GM23338 (cell line): ENCODE measurements around the gene FOXG1. TPM values are rescaled to one million over a fixed set of nuclear protein-coding genes. Genes with fewer than 3 reads are reported as not detected.

Experiments
- ATAC-seq: fragments of 200-7000 bp; cut with Tn5 transposase; 3 replicates; pipeline ENCODE4 v1.9.1; 2020
- DNase-seq: peaks from one replicate; pipeline ENCODE4 v3.0.0-alpha.2; 2015; ENCODE audit warnings: low spot score
- H2AFZ ChIP-seq: fragments of 200-600 bp; sonication (generic); 2 replicates; pipeline ENCODE4 v1.8.0; 2016; ENCODE audit warnings: antibody characterized with exemption, mild to moderate bottlenecking, moderate library complexity
- H3F3A ChIP-seq: fragments of 200-600 bp; sonication (generic); replicated peaks from 2 replicates; pipeline ENCODE4 v1.8.0; 2017; ENCODE audit warnings: antibody characterized with exemption, mixed run types, low read depth
- H3K27ac ChIP-seq: fragments of 200-600 bp; sonication (generic); 2 replicates; pipeline ENCODE4 v1.6.1; 2016; ENCODE audit warnings: low read depth
- H3K27me3 ChIP-seq: fragments of 200-600 bp; sonication (generic); 2 replicates; pipeline ENCODE4 v1.8.0; 2016; ENCODE audit warnings: mild to moderate bottlenecking, mixed run types, moderate library complexity; ENCODE audit not compliant: insufficient read depth
- H3K36me3 ChIP-seq: fragments of 200-600 bp; sonication (generic); 2 replicates; pipeline ENCODE4 v1.8.0; 2016; ENCODE audit warnings: mild to moderate bottlenecking; ENCODE audit not compliant: insufficient read depth
- H3K4me1 ChIP-seq: fragments of 200-600 bp; sonication (generic); 2 replicates; pipeline ENCODE4 v1.8.0; 2016; ENCODE audit warnings: mild to moderate bottlenecking, moderate library complexity; ENCODE audit not compliant: insufficient read depth
- H3K4me2 ChIP-seq: fragments of 200-600 bp; sonication (generic); 2 replicates; pipeline ENCODE4 v1.7.1; 2017; ENCODE audit warnings: mixed run types
- H3K4me3 ChIP-seq: fragments of 200-600 bp; sonication (generic); 2 replicates; pipeline ENCODE4 v1.6.1; 2016; ENCODE audit warnings: mixed run types
- H3K79me2 ChIP-seq: fragments of 200-600 bp; sonication (generic); replicated peaks from 2 replicates; pipeline ENCODE4 v1.8.0; 2017; ENCODE audit warnings: mild to moderate bottlenecking; ENCODE audit not compliant: insufficient read depth
- H3K9me2 ChIP-seq: fragments of 200-600 bp; sonication (generic); 2 replicates; pipeline ENCODE4 v1.8.0; 2017; ENCODE audit not compliant: insufficient read depth
- H4K20me1 ChIP-seq: fragments of 200-600 bp; sonication (generic); replicated peaks from 2 replicates; pipeline ENCODE4 v1.8.0; 2017; ENCODE audit warnings: mild to moderate bottlenecking; ENCODE audit not compliant: insufficient read depth
- H3K27ac Mint-ChIP-seq: 2 replicates; pipeline ENCODE4 v1.8.0; 2020; ENCODE audit warnings: inconsistent platforms, mild to moderate bottlenecking, moderate library complexity, mixed read lengths
- H3K27me3 Mint-ChIP-seq: 3 replicates; pipeline ENCODE4 v1.8.0; 2022; ENCODE audit warnings: low read depth, mild to moderate bottlenecking, moderate library complexity, mixed read lengths, inconsistent platforms; ENCODE audit not compliant: insufficient read depth, poor library complexity
- H3K36me3 Mint-ChIP-seq: 3 replicates; pipeline ENCODE4 v1.8.0; 2021; ENCODE audit warnings: low read depth, mild to moderate bottlenecking, inconsistent platforms, moderate library complexity, mixed read lengths
- H3K4me1 Mint-ChIP-seq: 3 replicates; pipeline ENCODE4 v1.8.0; 2020; ENCODE audit warnings: mild to moderate bottlenecking, inconsistent platforms, mixed read lengths
- H3K4me3 Mint-ChIP-seq: 3 replicates; pipeline ENCODE4 v1.8.0; 2021; ENCODE audit warnings: moderate library complexity, mild to moderate bottlenecking, inconsistent platforms, mixed read lengths
- H3K9me3 Mint-ChIP-seq: 3 replicates; pipeline ENCODE4 v1.8.0; 2020; ENCODE audit warnings: moderate library complexity, mild to moderate bottlenecking, inconsistent platforms, mixed read lengths
- CREB1 ChIP-seq: fragments of 250-450 bp; sonication (Bioruptor Pico); IDR thresholded peaks from 2 replicates; pipeline ENCODE4 v1.5.0; 2020; ENCODE audit warnings: low read depth, mild to moderate bottlenecking, moderate library complexity
- EZH2 ChIP-seq: fragments of 200-600 bp; sonication (generic); IDR thresholded peaks from one replicate; pipeline ENCODE4 v1.8.0; 2017; ENCODE audit warnings: antibody characterized with exemption, mild to moderate bottlenecking, low read depth; ENCODE audit not compliant: unreplicated experiment
- EZH2phosphoT487 ChIP-seq: fragments of 200-600 bp; sonication (generic); IDR thresholded peaks from one replicate; pipeline ENCODE4 v1.8.1; 2018; ENCODE audit warnings: antibody characterized with exemption; ENCODE audit not compliant: unreplicated experiment
- JUNB ChIP-seq: IDR thresholded peaks from one replicate; pipeline ENCODE4 v1.6.1; 2016; ENCODE audit warnings: antibody characterized with exemption; ENCODE audit not compliant: unreplicated experiment
- NANOG ChIP-seq: IDR thresholded peaks from 2 replicates; pipeline ENCODE4 v1.6.1; 2016; ENCODE audit warnings: antibody characterized with exemption, borderline replicate concordance
- POLR2AphosphoS5 ChIP-seq: IDR thresholded peaks from 2 replicates; pipeline ENCODE4 v1.6.1; 2016; ENCODE audit warnings: antibody characterized with exemption, low read depth
- STAT1 ChIP-seq: IDR thresholded peaks from one replicate; pipeline ENCODE4 v1.6.1; 2016; ENCODE audit warnings: antibody characterized with exemption; ENCODE audit not compliant: unreplicated experiment
- ZNF114 ChIP-seq: fragments of 250-450 bp; sonication (Bioruptor Pico); IDR thresholded peaks from 2 replicates; pipeline ENCODE4 v1.5.0; 2020; ENCODE audit warnings: mild to moderate bottlenecking, moderate library complexity
- ZNF331 ChIP-seq: fragments of 250-450 bp; sonication (Bioruptor Pico); IDR thresholded peaks from 2 replicates; pipeline ENCODE4 v1.5.0; 2020; ENCODE audit warnings: low read depth, mild to moderate bottlenecking, moderate library complexity
- polyA plus RNA-seq: library from polyadenylated mRNA; unstranded; fragments of >200 nt; fragmentation: Nextera tagmentation; extraction: Ambion mirVana; gene quantifications from 2 replicates; pipeline ENCODE4 v1.2.1, GENCODE V29; 2016
- total RNA-seq: library from RNA; depleted of rRNA; stranded (reverse); fragments of >200 nt; shearing (Covaris generic); gene quantifications from 2 replicates; pipeline ENCODE4 v1.2.3, GENCODE V29; 2014
- TF ChIP-seq, protein P1 (sequence below): IDR thresholded peaks from one replicate; pipeline ENCODE4 v1.6.1; 2018; ENCODE audit warnings: antibody characterized with exemption; ENCODE audit not compliant: unreplicated experiment
- TF ChIP-seq, protein P2 (sequence below): IDR thresholded peaks from 2 replicates; pipeline ENCODE4 v1.6.1; 2016; ENCODE audit warnings: antibody characterized with exemption
- TF ChIP-seq, protein P3 (sequence below): fragments of 250-450 bp; sonication (Bioruptor Pico); IDR thresholded peaks from 2 replicates; pipeline ENCODE4 v1.5.0; 2020; ENCODE audit warnings: mild to moderate bottlenecking, moderate library complexity
- TF ChIP-seq, protein P4 (sequence below), 2 experiments: fragments of 200-600 bp in 1 of 2; sonication (generic) in 1 of 2; conservative IDR thresholded peaks; 2 replicates each; pipeline versions ENCODE4 v1.5.1 to v1.6.1; 2016 to 2017; ENCODE audit warnings: antibody characterized with exemption in 2 of 2, low read depth in 2 of 2, mild to moderate bottlenecking in 2 of 2, moderate library complexity in 1 of 2

Gene FOXG1
- total and polyA plus RNA-seq, 2 experiments from 2014 or later = 0.05 to 0.10 TPM

DNA sequence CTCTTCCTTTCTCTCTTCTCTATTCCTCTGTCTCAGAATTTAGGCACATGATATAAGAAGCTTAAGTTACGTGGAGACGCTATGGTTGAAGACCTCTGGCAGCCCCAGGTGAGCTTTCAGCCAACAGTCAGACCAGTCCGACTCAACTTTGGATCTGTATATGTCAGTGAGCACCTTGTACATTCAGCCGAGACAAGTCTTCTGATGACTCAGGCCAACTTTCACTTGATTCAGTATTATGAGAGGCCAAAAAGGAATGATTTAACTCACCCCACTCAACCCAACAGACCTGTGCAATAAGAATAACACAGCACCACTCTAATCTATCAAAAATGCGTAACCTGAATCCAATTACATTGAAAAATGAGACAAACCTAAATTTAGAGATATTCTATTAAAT, 47.5 kb upstream of the FOXG1 start:
- no peaks in the 10 kb centered on the region for H3K9me3 Mint-ChIP-seq
- Histone ChIP-seq H3K4me3 (no peak overlapping the region), H3K4me1 (no peaks in the 10 kb centered on the region), H3K4me2 (no peak overlapping the region), H3K27me3 (no peaks in the 10 kb centered on the region), H3F3A (no peaks in the 10 kb centered on the region), H3K27ac (no peak overlapping the region), H2AFZ (no peak overlapping the region), H3K79me2 (no peaks in the 10 kb centered on the region), H4K20me1 (no peaks in the 10 kb centered on the region), H3K36me3 (no peaks in the 10 kb centered on the region), H3K9me2 (no peaks in the 10 kb centered on the region)
- ATAC-seq (no peak), DNase-seq (no peak)
- H3K4me1 Mint-ChIP-seq = no peaks in the 10 kb centered on the region
- H3K36me3 Mint-ChIP-seq = no peaks in the 10 kb centered on the region
- TF ChIP-seq POLR2AphosphoS5 (no peak), STAT1 (no peak), CREB1 (CRISPR knock-in tag) (no peak), ZNF331 (CRISPR knock-in tag) (no peak), JUNB (no peak), EZH2phosphoT487 (no peak), EZH2 (no peak), ZNF114 (CRISPR knock-in tag) (no peak), NANOG (no peak)
- TF ChIP-seq, protein P1, sequence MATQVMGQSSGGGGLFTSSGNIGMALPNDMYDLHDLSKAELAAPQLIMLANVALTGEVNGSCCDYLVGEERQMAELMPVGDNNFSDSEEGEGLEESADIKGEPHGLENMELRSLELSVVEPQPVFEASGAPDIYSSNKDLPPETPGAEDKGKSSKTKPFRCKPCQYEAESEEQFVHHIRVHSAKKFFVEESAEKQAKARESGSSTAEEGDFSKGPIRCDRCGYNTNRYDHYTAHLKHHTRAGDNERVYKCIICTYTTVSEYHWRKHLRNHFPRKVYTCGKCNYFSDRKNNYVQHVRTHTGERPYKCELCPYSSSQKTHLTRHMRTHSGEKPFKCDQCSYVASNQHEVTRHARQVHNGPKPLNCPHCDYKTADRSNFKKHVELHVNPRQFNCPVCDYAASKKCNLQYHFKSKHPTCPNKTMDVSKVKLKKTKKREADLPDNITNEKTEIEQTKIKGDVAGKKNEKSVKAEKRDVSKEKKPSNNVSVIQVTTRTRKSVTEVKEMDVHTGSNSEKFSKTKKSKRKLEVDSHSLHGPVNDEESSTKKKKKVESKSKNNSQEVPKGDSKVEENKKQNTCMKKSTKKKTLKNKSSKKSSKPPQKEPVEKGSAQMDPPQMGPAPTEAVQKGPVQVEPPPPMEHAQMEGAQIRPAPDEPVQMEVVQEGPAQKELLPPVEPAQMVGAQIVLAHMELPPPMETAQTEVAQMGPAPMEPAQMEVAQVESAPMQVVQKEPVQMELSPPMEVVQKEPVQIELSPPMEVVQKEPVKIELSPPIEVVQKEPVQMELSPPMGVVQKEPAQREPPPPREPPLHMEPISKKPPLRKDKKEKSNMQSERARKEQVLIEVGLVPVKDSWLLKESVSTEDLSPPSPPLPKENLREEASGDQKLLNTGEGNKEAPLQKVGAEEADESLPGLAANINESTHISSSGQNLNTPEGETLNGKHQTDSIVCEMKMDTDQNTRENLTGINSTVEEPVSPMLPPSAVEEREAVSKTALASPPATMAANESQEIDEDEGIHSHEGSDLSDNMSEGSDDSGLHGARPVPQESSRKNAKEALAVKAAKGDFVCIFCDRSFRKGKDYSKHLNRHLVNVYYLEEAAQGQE = no peak
- TF ChIP-seq, protein P2, sequence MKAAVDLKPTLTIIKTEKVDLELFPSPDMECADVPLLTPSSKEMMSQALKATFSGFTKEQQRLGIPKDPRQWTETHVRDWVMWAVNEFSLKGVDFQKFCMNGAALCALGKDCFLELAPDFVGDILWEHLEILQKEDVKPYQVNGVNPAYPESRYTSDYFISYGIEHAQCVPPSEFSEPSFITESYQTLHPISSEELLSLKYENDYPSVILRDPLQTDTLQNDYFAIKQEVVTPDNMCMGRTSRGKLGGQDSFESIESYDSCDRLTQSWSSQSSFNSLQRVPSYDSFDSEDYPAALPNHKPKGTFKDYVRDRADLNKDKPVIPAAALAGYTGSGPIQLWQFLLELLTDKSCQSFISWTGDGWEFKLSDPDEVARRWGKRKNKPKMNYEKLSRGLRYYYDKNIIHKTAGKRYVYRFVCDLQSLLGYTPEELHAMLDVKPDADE = no peak
- TF ChIP-seq, protein P3, sequence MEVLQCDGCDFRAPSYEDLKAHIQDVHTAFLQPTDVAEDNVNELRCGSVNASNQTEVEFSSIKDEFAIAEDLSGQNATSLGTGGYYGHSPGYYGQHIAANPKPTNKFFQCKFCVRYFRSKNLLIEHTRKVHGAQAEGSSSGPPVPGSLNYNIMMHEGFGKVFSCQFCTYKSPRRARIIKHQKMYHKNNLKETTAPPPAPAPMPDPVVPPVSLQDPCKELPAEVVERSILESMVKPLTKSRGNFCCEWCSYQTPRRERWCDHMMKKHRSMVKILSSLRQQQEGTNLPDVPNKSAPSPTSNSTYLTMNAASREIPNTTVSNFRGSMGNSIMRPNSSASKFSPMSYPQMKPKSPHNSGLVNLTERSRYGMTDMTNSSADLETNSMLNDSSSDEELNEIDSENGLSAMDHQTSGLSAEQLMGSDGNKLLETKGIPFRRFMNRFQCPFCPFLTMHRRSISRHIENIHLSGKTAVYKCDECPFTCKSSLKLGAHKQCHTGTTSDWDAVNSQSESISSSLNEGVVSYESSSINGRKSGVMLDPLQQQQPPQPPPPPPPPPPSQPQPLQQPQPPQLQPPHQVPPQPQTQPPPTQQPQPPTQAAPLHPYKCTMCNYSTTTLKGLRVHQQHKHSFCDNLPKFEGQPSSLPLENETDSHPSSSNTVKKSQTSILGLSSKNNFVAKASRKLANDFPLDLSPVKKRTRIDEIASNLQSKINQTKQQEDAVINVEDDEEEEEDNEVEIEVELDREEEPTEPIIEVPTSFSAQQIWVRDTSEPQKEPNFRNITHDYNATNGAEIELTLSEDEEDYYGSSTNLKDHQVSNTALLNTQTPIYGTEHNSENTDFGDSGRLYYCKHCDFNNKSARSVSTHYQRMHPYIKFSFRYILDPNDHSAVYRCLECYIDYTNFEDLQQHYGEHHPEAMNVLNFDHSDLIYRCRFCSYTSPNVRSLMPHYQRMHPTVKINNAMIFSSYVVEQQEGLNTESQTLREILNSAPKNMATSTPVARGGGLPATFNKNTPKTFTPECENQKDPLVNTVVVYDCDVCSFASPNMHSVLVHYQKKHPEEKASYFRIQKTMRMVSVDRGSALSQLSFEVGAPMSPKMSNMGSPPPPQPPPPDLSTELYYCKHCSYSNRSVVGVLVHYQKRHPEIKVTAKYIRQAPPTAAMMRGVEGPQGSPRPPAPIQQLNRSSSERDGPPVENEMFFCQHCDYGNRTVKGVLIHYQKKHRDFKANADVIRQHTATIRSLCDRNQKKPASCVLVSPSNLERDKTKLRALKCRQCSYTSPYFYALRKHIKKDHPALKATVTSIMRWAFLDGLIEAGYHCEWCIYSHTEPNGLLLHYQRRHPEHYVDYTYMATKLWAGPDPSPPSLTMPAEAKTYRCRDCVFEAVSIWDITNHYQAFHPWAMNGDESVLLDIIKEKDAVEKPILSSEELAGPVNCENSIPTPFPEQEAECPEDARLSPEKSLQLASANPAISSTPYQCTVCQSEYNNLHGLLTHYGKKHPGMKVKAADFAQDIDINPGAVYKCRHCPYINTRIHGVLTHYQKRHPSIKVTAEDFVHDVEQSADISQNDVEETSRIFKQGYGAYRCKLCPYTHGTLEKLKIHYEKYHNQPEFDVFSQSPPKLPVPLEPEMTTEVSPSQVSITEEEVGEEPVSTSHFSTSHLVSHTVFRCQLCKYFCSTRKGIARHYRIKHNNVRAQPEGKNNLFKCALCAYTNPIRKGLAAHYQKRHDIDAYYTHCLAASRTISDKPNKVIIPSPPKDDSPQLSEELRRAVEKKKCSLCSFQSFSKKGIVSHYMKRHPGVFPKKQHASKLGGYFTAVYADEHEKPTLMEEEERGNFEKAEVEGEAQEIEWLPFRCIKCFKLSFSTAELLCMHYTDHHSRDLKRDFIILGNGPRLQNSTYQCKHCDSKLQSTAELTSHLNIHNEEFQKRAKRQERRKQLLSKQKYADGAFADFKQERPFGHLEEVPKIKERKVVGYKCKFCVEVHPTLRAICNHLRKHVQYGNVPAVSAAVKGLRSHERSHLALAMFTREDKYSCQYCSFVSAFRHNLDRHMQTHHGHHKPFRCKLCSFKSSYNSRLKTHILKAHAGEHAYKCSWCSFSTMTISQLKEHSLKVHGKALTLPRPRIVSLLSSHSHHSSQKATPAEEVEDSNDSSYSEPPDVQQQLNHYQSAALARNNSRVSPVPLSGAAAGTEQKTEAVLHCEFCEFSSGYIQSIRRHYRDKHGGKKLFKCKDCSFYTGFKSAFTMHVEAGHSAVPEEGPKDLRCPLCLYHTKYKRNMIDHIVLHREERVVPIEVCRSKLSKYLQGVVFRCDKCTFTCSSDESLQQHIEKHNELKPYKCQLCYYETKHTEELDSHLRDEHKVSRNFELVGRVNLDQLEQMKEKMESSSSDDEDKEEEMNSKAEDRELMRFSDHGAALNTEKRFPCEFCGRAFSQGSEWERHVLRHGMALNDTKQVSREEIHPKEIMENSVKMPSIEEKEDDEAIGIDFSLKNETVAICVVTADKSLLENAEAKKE (CRISPR knock-in tag) = no peak
- TF ChIP-seq, protein P4, sequence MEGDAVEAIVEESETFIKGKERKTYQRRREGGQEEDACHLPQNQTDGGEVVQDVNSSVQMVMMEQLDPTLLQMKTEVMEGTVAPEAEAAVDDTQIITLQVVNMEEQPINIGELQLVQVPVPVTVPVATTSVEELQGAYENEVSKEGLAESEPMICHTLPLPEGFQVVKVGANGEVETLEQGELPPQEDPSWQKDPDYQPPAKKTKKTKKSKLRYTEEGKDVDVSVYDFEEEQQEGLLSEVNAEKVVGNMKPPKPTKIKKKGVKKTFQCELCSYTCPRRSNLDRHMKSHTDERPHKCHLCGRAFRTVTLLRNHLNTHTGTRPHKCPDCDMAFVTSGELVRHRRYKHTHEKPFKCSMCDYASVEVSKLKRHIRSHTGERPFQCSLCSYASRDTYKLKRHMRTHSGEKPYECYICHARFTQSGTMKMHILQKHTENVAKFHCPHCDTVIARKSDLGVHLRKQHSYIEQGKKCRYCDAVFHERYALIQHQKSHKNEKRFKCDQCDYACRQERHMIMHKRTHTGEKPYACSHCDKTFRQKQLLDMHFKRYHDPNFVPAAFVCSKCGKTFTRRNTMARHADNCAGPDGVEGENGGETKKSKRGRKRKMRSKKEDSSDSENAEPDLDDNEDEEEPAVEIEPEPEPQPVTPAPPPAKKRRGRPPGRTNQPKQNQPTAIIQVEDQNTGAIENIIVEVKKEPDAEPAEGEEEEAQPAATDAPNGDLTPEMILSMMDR (conservative IDR thresholded peaks at IDR 0.05; ENCODE audit: low read depth in 2 of 2) = no peak
- H3K4me3 Mint-ChIP-seq = no peak overlapping the region
- no peaks in the 10 kb centered on the region for H3K27me3 Mint-ChIP-seq
- no peak overlapping the region for H3K27ac Mint-ChIP-seq
